GM19035 (cell line): Measurements from ENCODE around the gene EHD1.

Experiments
- ATAC-seq: cut with Tn5 transposase; IDR thresholded peaks from one replicate; pipeline ENCODE4 v1.9.1; 2021; ENCODE audit not compliant: unreplicated experiment

The EHD1 gene

DNA sequence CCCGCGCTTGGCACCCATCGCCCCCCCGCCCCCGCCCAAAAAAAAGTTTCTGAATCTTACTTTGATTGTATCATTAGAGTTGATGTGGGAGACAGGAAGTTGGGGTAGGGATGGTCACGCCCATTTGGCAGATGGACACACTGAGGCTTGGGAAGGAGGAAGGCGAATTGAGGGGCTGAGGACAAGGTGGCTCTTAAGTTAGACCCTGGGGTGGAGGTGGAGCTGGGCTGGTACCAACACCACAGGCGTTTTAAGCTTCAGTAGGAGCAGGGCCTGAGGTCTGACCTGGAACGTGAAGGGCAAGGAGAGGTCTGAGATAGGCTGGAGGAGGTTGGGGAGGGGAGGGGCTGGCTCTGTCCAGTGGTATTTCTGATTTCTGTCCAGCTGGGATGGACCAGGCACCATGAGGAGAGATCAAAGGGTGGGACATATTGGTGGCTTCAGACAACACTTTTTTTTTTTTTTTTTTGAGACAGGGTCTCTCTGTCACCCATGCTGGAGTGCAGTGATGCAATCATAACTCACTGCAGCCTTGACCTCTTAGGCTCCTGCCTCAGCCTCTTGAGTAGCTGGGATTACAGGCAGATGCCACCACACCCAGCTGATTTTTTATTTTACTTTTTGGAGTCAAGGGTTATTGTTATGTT is 33.2 kb downstream of the EHD1 start:
- no peak for ATAC-seq

DNA sequence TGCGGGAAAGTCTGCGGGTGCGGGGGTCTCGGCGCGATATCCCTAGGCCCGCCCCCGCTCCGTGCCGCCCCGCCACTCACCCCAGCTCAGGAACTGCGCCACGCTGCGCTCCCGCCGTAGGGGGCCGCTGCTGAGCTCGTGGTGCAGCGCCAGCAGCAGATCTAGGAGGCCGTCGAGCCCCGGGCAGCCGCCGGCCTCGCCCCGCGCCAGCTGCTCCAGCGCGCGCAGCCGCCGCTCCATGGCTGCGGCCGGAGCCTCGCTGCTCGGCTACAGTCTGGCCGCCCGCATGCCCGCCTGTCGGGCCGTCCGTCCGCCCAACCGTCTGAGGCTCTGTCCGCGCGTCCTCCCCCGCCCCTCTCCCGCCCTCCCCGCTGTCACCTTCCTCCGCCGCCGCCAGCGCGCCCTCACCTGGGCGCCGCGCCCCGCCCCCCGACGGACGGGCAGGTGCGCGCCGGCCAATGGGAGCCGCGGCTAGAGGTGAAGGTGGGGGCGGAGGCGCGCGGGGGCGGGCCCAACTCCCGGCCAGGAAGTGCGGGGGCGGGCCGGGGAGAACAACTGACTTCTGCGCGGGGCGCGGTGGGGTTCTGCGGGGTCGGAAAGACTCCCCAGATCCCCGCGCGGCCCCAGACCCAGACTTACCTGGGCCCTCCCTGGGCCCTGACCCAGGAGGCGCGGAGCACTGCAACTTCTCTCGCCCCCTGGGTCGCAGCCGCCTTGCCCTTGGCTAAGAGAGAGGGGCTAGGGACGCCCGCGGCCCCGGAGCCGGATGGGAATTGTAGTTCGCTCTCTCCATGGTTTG is 33.9 kb downstream of the EHD1 start, which contains the start of gene CDC42BPG:
TSS of gene CDC42BPG (minus strand) at position 324 of the 799 bp plus-strand sequence. CDS start at position 240, 84 bp downstream.
- ATAC-seq: no peak

DNA sequence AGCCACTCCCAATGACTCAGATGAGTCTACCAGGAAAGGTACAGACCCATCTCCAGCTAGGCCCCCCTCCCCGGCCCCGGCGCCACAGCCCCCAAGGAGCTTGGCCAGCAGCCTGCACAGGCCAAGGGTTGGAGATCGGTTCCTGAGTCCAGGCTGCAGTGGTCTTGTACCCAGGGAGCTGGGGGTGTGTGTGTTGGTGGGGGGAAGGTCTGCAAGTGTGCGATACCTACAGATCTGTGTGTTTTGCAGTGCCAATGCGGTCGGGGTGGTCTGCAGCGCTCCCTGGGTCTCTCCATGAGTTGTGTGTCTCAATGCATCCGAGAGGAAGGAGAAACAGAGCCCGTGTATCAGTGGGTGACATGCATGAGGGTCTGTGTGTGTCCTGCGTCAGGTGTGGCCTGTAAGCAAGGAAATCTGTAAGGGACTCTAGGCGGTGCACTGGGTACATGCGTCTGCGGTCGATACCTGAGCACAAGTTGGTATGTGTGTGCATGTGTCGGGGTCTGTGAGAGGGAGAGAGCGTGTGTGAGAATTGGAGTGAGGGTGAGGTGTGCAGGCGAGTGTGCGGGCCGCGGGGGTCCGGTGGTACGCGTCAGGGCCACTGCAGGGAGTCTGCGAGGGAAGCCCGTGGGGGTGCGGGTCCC is 34.6 kb downstream of the EHD1 start:
- ATAC-seq: no peak

DNA sequence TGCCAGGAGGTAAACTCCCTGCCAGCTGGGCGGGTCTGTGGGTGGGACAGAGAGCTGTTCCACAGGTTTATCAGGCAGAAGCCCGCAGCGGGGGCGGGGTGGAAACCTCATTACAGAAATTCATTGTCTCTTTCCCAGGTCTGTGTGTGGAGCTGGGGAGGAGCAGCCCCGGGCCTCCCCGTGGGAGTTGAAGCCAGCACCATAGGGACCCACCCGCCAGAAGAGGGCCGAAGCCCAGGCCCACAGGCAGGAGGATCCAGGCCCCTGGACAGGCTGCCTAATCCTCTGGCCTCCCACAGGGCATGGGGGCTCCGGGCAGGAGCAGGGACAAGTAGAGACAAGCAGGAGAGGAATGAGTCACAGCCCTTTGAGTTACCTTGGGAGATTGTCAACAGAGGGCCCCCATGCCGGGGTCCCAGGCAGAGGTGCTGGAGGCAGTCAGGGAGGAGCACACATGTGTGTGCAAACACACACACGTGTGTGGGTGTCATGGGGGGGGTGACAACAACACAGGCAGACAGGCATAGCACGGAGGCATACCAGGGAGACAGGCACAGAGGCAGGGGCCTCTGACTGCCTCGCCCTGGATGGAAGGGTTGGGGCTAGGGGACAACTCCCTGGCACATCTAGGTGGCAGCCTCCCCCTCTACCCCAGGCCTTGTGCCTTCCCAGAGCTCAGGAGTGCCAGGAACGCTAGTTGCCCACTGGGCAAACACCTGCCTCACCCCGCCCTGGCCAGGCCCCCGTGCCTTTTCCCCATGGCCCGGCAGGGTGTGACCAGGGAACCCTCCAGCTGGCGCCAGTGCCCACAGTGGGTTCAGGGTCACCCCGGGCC is 35.4 kb downstream of the EHD1 start:
- no peak for ATAC-seq

DNA sequence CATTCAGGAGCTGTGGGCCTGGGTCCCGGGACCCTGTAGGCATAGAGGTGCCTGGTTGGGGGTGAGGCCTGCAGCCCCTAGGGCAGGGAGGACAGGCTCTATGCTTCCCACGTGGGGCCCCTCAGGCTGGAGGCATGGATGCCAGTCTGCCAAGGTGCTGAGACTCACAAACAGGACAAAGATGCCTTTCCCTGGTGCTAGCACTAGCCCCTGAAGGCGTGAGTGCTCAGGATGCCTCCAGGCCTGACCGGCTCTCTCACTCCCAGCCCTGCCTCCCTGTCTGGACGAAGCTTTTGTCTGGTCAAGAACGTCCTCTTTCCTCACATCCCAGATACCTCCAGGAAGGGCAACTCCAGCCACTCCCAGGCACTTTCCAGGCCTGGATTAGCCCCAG is 36.1 kb downstream of the EHD1 start:
- no peak for ATAC-seq

DNA sequence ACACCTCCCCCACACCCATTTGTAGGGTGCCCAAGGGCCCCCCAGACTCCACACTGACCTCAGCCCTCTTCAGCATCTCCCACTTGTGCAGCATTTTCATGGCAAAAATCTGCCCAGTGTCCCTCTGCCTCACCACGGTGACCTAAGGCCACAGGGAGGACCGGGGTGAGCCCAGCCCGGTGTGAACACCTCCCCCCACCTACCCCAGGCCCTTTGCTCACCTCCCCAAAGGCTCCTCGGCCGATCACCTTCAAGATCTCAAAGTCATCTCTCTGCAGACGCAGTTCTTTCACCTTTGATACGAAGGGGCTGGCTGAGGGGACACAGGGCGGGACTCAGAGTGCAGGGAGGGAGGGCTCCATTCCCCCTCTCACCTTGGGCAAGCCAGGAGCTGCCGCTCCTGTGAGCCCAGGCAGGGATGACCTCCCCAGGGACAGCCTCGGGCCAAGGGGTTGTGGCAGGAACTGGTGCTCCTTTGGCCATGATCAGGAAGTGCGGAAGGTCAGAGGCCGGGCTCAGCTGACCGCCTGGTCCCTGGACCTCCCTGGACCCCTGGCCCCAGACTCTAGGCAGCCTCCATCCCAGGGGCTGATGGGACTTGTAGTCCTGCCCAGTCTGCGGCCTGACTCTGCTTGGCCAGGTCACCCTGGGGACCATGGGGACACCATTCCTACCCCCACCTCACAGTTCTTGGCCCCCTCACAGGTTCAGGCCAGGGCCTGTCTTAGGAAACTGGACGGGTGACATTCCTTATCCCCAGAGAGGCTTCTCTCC is 36.6 kb downstream of the EHD1 start:
- no peak for ATAC-seq

DNA sequence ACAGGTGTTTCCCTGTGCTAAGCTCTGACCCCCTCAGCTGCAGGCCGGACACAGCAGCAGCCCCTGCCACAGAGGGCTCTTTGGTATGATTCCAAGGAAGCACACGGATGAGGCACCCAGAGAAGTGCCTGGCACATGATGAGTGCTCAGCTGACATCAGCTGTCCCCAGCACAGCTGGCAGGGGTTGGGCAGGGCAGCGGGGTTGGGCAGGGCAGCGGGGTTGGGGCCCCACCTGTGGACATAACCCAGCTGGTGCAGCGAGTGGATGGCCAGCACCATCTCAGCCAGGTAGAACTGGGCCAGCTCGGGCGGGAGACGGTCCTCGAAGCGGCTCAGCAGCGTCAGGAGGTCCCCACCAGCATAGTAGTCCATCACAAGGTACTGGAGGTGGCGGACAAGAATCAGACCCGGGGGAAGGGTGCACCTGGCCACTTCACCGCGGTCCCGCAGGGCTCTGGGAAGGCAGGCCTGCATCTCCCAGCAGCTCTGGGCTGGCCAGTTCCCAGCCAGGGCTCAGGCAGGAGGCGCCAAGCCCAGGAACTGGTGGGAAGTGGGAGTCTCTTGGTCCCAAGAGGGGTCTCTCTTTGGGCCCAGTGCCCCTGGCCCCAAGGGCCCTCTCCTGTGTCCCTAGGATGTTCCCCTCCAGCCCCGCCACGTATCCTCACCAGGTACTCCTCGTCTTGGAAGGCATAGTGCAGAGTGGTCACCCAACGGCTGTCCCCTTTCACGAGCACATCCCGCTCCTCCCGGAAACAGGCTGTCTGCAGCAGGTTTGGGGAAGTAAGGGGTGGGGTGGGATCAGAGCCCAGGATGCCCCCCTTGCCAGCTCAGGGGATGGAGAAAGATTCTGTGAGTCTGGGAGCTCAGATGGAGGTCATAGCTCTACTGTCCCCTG is 38.3 kb downstream of the EHD1 start:
- no peak for ATAC-seq

DNA sequence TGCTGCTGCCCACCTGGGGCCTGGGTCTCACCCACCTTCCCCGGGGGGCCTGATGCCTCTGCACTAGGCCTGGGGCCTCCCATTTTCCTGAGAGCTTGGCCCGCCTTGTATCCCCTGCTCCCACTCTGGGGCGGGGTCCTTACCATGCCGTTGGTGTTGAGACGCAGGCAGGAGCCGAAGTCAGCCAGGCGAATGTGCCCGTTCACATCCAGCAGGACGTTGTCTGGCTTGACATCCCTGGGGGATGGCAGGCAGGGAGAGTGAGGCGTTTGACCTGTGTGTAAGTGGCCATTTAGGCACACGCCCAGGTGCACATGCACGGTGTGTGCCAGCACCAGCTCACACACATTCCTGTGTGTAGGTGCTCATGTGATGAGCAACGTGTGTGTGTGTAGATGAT is 39.1 kb downstream of the EHD1 start:
- ATAC-seq: no peak

DNA sequence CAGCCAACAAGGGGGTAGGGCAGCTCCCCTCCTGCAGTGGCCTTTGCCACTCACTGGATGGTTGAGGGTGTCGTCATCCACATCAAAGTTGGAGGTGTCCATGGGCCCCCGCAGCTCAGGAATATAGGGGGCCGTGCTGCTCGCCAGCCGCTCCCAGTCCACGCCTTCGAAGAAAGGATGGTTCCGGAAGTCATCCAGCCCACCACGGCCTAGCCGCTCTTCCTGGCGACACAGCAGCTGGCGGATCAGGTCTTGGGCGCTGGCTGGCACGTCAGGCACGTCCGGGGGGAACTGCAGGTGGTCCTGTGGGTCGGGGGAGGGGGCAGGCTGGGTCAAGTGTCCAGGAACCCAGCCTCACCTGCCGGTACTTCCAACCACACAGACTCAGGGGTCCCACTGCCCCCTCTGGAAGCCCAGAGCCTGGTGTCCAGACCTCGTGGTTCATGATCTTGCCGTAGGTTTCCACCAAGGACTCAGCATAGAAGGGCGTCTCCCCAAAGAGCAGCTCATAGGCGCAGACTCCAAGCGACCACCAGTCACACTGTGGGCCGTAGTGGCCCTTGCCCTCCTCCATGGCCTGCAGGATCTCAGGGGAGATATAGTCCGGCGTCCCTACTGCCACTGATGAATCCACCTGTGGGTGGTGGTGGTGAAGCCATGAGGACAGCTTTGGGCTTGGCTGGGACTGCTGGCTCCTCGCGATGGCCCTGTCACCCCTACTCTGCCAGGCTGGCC is 39.7 kb downstream of the EHD1 start:
- no peak for ATAC-seq

DNA sequence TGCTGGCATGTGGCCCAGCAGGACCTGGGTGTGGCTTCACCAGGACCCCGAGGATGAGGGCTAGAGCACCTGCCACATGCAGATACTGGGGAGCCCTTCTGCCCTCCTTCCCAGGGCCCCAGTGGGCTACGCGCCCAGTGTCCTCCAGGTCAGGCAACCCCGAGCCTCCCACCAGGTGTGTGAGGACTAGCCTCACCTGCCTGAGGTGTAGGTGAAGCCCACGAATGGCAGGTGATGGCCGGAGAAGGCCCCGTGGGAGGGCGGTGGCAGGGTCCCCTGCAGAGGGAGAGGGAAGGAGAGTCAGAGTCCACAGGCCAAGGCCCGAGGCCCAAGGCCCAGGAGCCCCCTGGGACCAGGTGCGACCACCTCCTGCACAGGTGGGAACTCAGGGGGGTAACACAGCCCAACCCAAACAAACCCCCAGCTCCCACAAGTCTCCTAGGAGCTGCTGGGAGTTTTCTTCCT is 40.5 kb downstream of the EHD1 start:
- no peak for ATAC-seq

DNA sequence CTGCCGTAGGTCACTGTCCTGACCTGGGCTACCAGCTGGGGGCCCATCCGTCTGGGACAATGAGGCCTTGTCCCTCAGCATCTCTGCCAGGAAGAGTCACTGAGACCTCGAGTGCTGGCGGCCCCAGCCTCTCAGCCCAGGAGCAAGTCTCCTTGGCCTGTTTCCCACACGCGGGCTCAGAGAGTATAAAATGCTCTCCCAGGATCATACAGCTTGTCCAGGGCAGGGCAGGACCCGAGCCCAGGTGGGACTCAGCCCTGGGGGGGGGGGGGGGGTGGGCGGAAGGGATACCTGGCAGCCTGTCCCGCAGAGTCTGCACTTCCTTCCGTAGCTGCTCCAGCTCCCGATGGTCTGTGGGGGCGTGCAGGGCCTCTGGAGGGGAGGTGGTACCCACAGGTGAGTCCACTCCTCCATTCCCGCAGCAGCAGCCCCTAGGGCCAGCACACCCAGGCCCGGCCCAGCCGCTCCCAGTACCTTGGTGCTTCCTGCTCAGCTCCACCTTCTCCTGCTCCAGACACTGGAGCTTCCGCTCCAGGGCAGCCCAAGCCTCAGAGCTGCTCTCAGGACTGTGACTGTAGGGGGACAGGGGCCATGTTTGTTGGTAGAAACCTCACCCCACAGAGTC is 41.9 kb downstream of the EHD1 start:
- ATAC-seq: no peak

DNA sequence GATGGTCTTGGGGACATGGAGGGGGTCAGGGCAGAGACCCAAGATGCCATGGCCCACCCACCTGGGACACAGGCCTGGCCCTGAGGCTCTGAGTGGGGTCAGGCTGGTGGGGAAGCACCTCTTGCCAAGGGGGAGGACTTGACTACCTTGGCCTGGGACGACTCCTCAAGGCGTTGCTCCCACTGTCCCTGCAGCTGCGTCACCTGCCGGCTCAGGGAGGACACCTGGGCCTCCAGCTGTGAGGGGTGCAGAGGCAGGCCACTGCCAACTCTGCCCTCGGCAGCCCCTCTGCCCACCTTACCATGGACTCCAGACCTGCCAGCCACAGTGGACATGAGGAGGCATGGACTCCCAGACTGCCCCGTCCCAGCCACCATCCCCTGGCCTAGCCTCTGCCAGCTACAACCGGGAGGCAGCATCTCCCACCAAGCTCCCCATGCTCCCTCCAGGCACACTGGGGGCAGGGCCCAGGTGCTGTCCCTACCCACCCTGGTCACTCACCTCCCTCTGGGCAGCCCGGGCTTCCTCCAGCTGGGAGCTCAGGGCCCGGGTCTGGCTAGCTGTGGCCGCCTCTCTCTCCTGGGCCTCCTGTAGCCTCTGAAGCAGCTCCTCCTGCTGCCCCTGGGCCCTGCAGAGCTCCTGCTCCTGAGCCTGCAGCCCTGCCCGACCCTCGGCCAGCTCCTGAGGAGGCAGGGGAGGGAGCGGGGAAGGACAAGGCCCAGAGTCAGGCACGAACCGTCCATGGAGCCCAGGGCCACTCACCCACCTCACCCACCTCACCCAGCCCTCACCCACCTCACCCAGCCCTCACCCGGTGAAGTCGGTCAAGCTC is 42.6 kb downstream of the EHD1 start:
- no peak for ATAC-seq

DNA sequence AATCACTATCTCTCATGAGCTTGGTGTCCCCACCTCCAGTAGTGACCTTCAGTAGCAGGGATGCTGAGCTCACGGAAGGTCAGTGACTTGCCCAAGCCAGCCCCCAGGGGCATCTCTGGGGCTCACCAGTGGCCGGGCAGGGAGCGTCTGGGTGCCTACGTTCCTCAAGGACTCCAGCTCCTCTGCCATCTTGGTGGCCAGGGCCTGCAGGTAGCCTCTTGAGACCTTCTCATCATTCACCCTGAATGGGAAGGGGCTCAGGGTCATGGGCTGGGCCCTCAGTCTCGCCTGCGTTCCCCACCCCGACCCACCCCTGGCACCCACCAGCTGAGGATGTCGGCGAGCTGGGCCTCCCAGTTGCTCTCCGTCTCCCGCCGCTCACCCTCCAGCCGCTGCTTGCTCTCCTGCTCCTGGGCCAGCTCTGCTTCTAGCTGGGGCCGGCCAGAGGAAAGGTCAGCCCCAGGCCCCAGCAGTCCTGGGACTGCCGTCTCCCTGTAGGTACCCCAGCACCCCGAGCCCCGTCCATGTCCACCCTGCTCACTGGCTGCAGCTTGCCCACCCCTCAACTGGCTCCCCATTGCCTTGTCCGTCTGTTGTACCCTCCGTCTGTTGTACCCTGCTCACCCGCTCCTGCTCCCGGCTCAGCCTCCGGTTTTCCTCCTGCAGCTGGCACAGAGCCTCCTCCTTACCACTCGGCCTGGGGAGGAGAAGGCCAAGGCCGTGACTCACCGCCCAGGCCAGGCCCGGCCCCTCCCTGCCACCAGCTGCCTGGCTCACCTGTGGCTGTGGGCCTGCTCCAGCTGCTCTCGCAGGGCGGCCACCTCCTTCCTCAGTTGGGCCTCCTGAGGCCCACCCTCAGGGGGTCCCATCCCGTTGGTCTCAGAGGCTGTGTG is 43.5 kb downstream of the EHD1 start:
- ATAC-seq: no peak

DNA sequence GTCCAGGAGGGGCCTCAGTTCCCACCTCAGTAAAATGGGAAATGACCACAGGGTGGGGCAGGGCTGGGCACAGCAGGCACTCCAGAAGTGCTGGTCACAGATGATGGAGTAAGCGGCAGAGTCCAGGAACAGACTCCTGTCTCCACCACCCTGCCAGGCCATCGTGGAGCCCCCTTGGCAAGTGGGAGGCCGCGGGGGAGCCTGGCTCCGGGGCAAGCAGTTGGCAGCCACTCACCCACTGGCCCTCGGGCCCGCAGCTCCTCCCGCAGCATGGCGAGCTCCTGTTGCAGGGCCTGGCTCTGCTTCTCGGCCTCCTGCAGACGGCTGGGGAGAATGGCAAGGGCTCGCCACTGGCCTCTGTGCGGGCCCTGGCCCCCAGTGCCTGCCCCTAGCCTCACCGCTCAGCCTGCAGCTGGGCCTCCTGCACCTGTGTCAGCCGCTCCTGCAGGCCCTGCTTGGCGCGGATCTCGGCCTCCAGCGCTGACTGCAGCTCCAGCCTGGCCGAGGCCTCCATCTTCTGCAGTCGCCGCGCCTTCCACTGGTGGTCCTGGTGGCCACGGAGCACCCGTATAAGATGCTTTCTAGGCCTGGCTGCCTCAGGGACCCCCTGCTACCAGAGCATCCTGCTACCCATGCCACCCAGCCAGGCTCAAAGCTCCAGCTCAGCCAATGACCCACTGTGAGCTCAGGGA is 44.2 kb downstream of the EHD1 start:
- no peak for ATAC-seq

DNA sequence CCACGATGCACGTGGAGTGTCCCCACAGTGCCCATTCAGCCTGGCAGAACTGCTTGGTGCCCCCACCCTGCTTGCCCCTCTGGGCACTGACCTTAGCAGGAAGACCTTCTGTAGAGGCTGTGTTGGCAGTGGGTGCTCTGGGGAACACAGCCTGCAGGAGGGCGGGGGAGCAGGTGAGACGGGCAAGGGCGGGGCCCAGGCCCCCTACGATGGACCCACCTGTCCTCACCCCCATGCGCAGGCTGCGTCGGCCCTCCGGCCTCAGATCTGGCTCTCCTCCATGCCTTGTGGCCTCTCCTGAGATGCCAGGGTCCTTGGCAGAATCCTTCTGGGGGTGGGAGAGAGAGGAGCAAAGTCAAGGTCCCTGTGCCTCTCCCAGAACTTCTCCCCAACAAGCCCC is 44.9 kb downstream of the EHD1 start:
- ATAC-seq: no peak

DNA sequence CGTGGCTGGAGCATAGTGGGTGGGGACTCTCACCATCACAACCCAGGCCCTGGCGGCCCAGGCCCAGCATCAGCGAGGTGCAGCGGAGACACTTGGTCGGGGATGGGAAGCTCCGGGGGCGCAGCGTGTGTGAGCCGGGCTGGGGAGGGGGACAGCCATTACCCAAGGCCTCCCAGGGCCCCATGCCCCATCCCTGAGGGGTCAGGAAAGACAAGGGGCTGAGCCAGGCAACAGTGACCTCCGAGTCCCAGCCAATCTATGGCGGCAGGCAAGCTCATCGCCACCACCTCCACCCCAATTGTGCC is 45.3 kb downstream of the EHD1 start:
- no peak for ATAC-seq
